ENCODE results near the gene PFDN1.

The PFDN1 gene

GRCh38 chr5:140295414-140295813 lies 7.5 kb downstream of the PFDN1 start:
- no peak for DNase-seq

DNA sequence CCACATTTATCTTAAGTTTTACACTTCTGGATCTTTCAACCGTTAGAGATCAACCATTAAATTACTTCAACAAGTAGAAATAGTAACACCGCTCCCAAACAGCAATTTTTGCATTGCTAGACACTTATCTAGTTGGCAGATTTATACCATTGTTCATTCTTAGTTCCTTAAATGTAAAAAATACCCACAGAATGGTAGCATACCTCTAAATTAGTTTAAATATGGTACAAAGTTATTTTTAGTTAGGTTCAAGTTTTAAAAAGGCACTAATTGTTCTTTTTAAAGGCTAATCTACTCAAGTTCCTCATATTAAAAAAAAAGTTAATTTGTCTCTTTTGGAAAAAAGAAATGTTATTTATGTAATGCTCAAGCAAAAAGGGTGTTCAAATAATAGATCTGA lies 8.1 kb downstream of the PFDN1 start:
- no peak for DNase-seq

DNA sequence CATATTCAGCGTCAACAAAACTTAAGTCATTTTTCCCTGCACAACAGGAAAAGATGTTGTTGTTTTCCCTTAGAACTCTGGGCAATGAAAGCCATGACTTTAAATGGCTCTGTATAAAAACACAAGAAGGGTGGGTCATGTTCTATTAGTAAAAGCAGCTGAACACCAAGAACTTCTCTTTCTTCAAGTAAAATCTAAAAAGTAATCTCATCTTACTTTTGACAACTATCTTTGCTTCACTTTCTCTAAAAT lies 9.1 kb downstream of the PFDN1 start:
- no peak for DNase-seq

GRCh38 chr5:140293091-140293848 lies 9.6 kb downstream of the PFDN1 start:
- no peak for DNase-seq

- DNase-seq, result no peak
Observed at GRCh38 chr5:140292212-140293036, 10.5 kb downstream of the PFDN1 start.

- DNase-seq, result no peak
Observed at GRCh38 chr5:140287801-140288521, 14.9 kb downstream of the PFDN1 start.

DNA sequence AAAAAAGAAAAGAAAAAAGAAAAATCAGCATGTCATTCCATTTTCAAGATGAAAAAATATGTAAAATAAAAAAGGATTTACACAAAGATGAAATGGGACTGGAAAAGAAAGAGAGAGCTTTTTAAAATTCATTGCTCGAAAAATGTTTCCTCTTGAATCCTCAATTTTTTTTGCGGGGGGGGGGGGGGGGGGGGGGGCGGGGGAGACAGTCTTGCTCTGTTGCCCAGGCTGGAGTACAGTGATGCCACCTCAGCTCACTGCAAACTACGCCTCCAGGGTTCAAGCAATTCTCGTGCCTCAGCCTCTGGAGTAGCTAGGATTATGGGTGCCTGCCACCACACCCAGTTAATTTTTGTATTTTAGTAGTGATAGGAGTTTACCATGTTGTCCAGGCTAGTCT lies 16.5 kb downstream of the PFDN1 start:
- DNase-seq, result no peak

- DNase-seq, result no peak
Observed at GRCh38 chr5:140284013-140284412, 18.9 kb downstream of the PFDN1 start.

DNA sequence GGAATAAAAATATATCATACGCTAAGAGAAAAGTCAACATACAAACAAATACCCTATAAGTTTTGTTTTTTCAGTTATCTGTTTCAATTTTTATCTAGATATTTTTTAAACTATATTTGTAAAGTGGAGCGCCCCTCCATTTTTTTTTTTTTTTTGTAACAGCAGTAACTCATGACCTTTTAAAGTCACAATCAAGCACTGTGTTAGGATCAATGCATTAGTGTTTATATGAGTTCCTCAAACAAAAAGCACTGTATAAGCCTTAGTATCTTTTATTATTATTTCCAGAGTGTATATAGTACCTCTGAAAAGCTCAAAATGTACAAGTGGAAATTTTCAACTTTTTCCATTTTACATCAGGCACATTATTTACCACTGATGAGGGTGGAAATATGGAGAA lies 20.6 kb downstream of the PFDN1 start:
- no peak for DNase-seq

- DNase-seq, result no peak
Observed at GRCh38 chr5:140275837-140276236, 27.1 kb downstream of the PFDN1 start.

DNA sequence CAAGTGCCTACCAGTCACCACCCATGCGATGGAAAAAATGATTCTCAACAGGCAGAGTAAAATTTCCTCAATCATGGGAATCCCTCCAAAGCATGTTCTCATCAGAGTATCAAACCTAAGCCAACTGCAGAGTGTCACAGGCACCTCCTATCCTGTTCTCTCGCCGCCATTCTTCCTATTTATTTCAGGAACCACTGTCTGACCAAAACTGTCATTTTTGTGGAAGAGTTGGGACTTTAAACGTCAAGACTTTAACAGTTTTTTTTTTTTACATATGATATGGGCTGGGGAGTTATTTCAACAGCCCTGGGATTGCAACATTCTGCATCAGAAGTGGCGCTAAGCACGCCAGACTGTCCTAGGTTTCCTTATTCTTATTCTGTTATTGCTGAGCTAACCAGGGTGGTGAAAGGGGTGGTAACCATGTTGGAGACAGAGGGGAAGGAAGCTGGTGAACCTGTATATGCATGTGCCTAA lies 29.5 kb downstream of the PFDN1 start:
- no peak for DNase-seq

GRCh38 chr5:140270008-140270407 lies 32.9 kb downstream of the PFDN1 start:
- DNase-seq, result no peak

GRCh38 chr5:140267559-140268018 lies 35.3 kb downstream of the PFDN1 start:
- DNase-seq, result no peak

GRCh38 chr5:140267201-140267540 lies 35.7 kb downstream of the PFDN1 start:
- no peak for DNase-seq

DNA sequence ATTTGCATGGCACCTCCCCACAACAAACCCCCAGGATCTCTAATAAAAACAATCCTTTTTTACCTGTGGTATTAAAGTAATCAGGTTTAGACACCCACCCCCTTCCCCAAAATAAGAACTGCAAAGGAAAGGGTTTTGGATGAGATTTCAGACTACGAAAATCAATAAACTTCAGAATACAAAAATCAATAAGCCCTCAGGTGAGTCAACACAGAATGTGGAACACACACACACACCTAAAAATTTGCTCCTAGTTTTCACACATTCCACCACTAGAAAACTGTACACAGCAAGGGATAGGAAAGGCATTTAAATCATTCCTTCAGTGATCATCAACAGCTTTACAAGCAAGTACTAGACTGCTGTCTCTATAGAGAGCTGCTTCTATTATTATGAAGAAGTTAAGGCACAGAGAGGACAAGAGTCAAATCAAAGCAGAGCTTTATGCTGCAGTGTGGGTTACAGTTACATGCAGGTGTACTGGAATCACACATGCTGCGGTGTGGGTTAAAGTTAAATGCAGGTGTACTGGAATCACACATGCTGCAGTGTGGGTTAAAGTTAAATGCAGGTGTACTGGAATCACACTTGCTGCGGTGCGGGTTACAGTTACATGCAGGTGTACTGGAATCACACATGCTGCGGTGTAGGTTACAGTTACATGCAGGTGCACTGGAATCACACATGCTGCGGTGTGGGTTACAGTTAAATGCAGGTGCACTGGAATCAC lies 36.3 kb downstream of the PFDN1 start:
- DNase-seq, result no peak

DNA sequence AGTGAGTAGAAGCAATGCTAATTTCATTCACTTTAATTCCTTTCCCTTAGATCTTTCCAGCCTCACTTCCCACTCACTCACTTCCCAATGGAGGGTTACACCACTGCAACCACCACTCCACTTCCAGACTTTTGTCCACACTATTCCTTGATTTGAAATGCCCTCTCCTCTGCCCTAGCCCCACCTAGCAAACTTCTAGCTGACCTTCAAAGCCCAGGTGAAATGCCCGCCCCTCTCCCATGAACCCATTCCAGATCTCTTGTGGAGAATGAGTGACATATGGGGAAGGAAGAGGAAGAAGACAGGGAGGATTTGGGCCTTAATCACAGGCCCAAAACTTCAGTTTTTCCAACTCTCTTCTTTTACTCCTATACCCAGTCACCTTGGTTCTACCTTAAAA lies 37.1 kb downstream of the PFDN1 start:
- no peak for DNase-seq

DNA sequence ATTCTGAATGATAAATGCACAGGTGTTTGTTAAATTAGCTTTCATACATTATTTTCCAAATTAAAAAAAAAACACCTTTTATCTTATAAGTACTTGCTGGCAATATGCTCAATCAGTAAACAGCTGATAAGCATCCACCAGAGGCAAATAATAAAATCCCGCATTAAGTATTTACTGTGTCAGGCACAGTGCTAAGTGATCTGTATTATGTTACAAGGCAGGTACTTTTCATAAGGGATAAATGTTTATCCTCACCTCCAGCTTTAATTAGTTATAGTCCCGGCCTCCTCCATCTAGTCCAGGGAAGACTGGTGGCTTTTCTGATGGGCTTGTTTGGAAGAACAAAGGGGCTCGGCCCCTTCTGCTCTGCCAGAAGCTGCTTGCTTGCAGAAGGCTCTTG lies 40.1 kb downstream of the PFDN1 start:
- DNase-seq, result no peak

- DNase-seq, result no peak
Observed at GRCh38 chr5:140262221-140262620, 40.7 kb downstream of the PFDN1 start.

GRCh38 chr5:140261403-140262171 lies 41.3 kb downstream of the PFDN1 start:
- no peak for DNase-seq

DNA sequence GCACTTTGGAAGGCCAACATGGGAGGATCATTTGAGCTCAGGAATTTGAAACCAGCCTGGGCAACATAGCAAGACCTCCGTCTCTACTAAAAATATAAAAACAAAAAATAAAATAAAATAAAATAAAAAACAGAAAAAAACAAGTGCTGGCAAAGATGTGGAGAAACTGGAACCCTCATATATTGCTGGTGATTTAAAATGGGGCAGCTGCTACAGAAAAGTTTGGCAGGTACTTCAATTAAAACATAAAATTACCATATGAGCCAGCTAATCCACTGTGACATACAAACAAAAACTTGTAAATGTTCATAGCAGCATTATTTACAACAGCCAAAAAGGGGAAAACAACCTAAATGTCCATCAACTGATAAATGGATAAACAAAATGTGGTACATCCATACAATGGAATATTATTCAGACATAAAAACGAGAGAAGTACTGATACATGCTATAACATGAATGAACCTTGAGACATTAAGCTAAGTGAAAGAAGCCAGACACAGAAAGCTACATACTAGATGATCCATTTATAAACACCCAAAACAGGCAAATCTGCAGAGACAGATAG lies 42.7 kb downstream of the PFDN1 start:
- DNase-seq, result no peak

GRCh38 chr5:140259500-140259899 lies 43.4 kb downstream of the PFDN1 start:
- DNase-seq, result no peak

DNA sequence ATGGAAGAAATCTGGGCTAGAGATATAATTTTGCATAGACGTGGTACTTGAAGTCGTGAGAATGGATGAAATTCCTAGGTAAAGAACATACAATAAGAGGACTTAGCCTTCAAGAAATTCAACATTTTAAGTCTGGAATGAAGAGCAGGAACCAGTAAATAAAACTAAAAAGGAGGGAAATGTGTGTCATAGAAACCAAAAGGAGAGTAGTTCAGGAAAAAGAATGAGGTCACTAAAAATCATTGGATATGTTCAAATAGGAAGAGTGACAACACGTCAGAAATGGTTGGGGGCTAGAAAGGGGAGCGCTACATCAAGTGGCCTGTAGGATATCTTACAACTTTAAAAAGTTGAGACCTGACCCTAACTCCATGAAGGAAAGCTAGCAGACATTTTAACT lies 44.0 kb downstream of the PFDN1 start:
- DNase-seq, result no peak

Data from NCI-H1930 (cell line).